Spleen (tissue), 7 donors: ENCODE data around the gene SLC35E2B.
"Not testable (repeated sequence)": the region's sequence is repeated elsewhere in the genome, so short reads cannot be mapped to it uniquely, and the experiment has no call there.

Source experiments
- POLR2A ChIP-seq, 3 donors: fragments of 450-650 bp; IDR thresholded peaks; one replicate each; pipeline ENCODE4 v1.5.1; 2017; ENCODE audit warnings: antibody characterized with exemption in 3 of 3, mild to moderate bottlenecking in 1 of 3
- TF ChIP-seq, protein P1 (sequence below), 11 experiments: fragments of 200-600 bp in 7 of 11; fragments of 450-650 bp in 4 of 11; sonication (generic) in 4 of 11; IDR thresholded peaks in 8 of 11; conservative IDR thresholded peaks in 3 of 11; 1 replicate in 7 of 11; 2 replicates in 4 of 11; pipeline versions ENCODE4 v1.4.0 to v1.8.0; 2016 to 2021; ENCODE audit warnings: antibody characterized with exemption in 11 of 11, inconsistent platforms in 4 of 11, mild to moderate bottlenecking in 1 of 11
- donor health status: DM: no; HTN: no; CAD: no; lungs with moderate emphysema.
- donor health status: DM: no; HTN: no; CAD: no.
- donor health status: DM: no; HTN: no; CAD: no.

DNA sequence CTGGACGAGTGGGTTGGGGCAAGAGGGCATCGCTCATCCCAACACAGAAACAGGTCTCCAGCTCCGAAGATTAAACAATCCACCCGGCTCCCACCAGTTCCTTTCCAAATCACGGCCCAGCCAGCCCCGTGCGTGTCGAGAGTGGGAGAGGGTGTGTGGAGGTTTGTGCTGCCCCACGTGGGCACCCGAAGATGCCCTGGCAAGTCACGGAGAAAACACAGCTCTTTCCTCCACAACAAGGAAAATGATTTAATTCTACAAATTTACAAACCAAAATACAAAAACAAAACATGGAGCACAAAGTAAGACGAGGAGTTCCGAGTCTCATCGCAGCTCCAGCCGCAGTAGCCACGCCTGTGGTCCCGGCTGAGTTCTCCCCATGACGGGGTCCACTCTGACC is 9.9 kb upstream of the SLC35E2B start:
- TF ChIP-seq POLR2A (IDR thresholded peaks at IDR 0.05) = not testable (repeated sequence)
- TF ChIP-seq, protein P1, sequence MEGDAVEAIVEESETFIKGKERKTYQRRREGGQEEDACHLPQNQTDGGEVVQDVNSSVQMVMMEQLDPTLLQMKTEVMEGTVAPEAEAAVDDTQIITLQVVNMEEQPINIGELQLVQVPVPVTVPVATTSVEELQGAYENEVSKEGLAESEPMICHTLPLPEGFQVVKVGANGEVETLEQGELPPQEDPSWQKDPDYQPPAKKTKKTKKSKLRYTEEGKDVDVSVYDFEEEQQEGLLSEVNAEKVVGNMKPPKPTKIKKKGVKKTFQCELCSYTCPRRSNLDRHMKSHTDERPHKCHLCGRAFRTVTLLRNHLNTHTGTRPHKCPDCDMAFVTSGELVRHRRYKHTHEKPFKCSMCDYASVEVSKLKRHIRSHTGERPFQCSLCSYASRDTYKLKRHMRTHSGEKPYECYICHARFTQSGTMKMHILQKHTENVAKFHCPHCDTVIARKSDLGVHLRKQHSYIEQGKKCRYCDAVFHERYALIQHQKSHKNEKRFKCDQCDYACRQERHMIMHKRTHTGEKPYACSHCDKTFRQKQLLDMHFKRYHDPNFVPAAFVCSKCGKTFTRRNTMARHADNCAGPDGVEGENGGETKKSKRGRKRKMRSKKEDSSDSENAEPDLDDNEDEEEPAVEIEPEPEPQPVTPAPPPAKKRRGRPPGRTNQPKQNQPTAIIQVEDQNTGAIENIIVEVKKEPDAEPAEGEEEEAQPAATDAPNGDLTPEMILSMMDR (IDR thresholded peaks at IDR 0.05 in 8 of 11, conservative IDR thresholded peaks at IDR 0.05 in 3 of 11) = not testable (repeated sequence)
